HG03159 (cell line): ENCODE measurements around the gene SNN.

Experiments used
- ATAC-seq: cut with Tn5 transposase; IDR thresholded peaks from one replicate; pipeline ENCODE4 v1.9.1; 2021; ENCODE audit warnings: mild to moderate bottlenecking, moderate library complexity; ENCODE audit not compliant: unreplicated experiment

SNN gene

DNA sequence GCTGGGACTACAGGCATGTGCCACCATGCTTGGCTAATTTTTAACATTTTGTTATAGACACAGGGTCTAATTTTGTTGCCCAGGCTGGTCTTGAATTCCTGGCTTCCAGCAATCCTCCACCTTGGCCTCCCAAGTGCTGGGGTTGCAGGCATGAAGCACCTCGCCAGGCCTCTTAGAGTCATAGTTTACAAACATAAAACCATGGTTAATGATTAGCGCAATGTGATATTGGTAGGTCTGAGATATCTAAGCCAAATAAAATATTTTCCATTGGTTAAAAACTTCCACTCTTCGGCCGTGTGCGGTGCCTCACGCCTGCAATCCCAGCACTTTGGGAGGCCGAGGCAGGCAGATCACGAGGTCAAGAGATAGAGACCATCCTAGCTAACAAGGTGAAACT is 57.8 kb downstream of the SNN start:
- ATAC-seq: no peak

DNA sequence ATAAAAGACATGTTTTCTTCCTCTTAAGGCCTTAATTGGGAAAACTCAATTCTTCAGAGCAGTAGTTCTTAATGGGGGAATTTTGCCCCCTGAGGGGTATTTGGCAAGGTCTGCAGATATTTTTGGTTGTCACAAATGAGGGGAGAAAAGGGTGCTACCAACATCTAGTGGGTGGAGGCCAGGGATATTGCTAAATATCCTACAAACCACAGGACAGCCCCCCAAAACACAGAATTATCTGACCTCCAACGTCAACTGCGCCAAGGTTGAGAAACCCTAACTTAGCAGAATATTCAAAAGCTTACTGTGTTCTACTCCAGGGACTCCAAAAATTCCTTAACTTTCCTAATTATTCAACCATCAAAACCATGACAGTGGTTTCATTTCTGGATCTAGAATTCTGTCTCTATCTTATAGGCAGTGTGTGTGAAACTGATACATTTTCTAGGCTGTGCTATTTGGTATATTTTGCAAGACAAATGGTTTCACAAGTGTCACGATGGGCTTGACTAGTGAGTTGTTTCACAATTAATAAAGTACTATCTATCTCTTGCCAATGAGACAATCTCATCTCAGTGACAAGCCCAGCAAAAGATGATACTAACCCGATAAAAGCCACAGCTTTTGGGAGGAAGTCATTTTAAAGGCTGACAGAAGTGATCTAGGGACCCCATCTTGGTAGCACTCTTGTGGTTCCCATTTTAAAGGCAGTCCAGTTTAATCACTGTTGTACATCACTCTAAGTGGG is 59.7 kb downstream of the SNN start:
- ATAC-seq: peak; percentile 72
